ENCODE data around the gene GIMAP2.

Gene GIMAP2

GRCh38 chr7:150727381-150727780, 41.9 kb downstream of the GIMAP2 start:
- Histone ChIP-seq H3K27me3 (ENCODE audit: insufficient read depth, low read length) (no peaks in the 10 kb centered on the region), H3K4me1 (ENCODE audit: insufficient read depth, low read length, severe bottlenecking) (no peaks in the 10 kb centered on the region), H3K27ac (ENCODE audit: low read depth, low read length, poor library complexity, severe bottlenecking) (no peak overlapping the region), H4K20me1 (ENCODE audit: insufficient read depth, low read length) (no peaks in the 10 kb centered on the region), H3K4me2 (ENCODE audit: low read length) (no peak overlapping the region), H3F3A (ENCODE audit: insufficient read depth, low read length) (no peaks in the 10 kb centered on the region), H3K9me3 (ENCODE audit: low read length) (0 out of 2 replicates have a peak, but pooled peaks cover 4% of the 10 kb centered on the region), H3K36me3 (ENCODE audit: insufficient read depth, low read length) (no peaks in the 10 kb centered on the region), H3K9ac (ENCODE audit: low read length) (no peak overlapping the region), H2AFZ (ENCODE audit: low read length) (no peak overlapping the region), H3K79me2 (ENCODE audit: insufficient read depth, low read length) (no peaks in the 10 kb centered on the region), H3K4me3 (ENCODE audit: low read depth, low read length, poor library complexity, severe bottlenecking) (no peak overlapping the region), H3K9me2 (ENCODE audit: low read depth, low read length) (no peaks in the 10 kb centered on the region)
- TF ChIP-seq, protein P1, sequence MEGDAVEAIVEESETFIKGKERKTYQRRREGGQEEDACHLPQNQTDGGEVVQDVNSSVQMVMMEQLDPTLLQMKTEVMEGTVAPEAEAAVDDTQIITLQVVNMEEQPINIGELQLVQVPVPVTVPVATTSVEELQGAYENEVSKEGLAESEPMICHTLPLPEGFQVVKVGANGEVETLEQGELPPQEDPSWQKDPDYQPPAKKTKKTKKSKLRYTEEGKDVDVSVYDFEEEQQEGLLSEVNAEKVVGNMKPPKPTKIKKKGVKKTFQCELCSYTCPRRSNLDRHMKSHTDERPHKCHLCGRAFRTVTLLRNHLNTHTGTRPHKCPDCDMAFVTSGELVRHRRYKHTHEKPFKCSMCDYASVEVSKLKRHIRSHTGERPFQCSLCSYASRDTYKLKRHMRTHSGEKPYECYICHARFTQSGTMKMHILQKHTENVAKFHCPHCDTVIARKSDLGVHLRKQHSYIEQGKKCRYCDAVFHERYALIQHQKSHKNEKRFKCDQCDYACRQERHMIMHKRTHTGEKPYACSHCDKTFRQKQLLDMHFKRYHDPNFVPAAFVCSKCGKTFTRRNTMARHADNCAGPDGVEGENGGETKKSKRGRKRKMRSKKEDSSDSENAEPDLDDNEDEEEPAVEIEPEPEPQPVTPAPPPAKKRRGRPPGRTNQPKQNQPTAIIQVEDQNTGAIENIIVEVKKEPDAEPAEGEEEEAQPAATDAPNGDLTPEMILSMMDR (IDR thresholded peaks at IDR 0.05; ENCODE audit: low read length), result no peak
- TF ChIP-seq EZH2 (IDR thresholded peaks at IDR 0.05; ENCODE audit: borderline replicate concordance, low read length), result no peak

DNA sequence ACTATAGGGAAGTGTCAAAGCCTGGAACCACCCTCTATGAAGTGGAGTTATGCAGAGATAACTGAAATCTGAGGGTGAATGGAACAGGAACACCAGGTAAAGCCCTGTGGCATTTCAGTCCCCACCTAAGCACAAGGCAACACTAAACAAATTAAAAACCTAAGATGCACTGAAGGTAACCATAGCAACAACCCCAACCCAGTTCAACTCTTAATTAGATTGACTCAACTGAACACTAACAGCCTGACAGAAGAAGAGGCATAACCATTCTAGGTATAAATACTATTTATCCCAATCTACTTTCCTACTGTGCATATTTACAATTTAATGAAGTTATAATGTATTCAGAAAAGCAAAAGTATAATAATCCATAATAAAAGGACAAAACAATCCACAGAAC, 42.5 kb downstream of the GIMAP2 start:
- H3K9me2 ChIP-seq (ENCODE audit: low read depth, low read length), result no peaks in the 10 kb centered on the region
- no peaks in the 10 kb centered on the region for H3F3A ChIP-seq (ENCODE audit: insufficient read depth, low read length)
- no peaks in the 10 kb centered on the region for H4K20me1 ChIP-seq (ENCODE audit: insufficient read depth, low read length)
- no peaks in the 10 kb centered on the region for H3K4me1 ChIP-seq (ENCODE audit: insufficient read depth, low read length, severe bottlenecking)
- TF ChIP-seq, protein P1 (IDR thresholded peaks at IDR 0.05; ENCODE audit: low read length), result no peak
- TF ChIP-seq EZH2 (IDR thresholded peaks at IDR 0.05; ENCODE audit: borderline replicate concordance, low read length), result no peak
- no peaks in the 10 kb centered on the region for H3K36me3 ChIP-seq (ENCODE audit: insufficient read depth, low read length)
- no peak overlapping the region for H3K4me2 ChIP-seq (ENCODE audit: low read length)
- H3K4me3 ChIP-seq (ENCODE audit: low read depth, low read length, poor library complexity, severe bottlenecking), result no peak overlapping the region
- no peaks in the 10 kb centered on the region for H3K27me3 ChIP-seq (ENCODE audit: insufficient read depth, low read length)
- no peak overlapping the region for H2AFZ ChIP-seq (ENCODE audit: low read length)
- H3K79me2 ChIP-seq (ENCODE audit: insufficient read depth, low read length), result no peaks in the 10 kb centered on the region
- H3K9ac ChIP-seq (ENCODE audit: low read length), result no peak overlapping the region
- H3K9me3 ChIP-seq (ENCODE audit: low read length), result 0 out of 2 replicates have a peak, but pooled peaks cover 4% of the 10 kb centered on the region
- H3K27ac ChIP-seq (ENCODE audit: low read depth, low read length, poor library complexity, severe bottlenecking), result no peak overlapping the region

DNA sequence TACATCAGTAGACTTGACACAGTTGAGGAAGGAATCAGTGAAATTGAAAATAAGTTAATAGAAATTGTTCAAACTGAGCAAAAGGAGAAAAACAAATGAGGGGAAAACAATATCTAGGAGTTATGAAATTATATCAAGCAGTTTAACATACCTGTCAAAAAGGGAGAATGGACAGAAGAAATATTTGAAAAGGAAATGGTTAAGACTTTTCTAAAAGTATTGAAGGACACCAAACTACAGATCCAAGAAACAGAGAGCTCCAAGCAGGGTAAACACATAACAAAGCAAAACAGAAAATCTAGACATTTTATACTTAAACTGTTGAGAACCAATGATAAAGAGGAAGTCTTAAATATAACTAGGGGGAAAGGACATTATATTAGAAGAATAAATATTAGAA, 43.1 kb downstream of the GIMAP2 start:
- H3K27me3 ChIP-seq (ENCODE audit: insufficient read depth, low read length), result no peaks in the 10 kb centered on the region
- H3K36me3 ChIP-seq (ENCODE audit: insufficient read depth, low read length), result no peaks in the 10 kb centered on the region
- H4K20me1 ChIP-seq (ENCODE audit: insufficient read depth, low read length), result no peaks in the 10 kb centered on the region
- no peak overlapping the region for H3K27ac ChIP-seq (ENCODE audit: low read depth, low read length, poor library complexity, severe bottlenecking)
- H3K4me2 ChIP-seq (ENCODE audit: low read length), result no peak overlapping the region
- H2AFZ ChIP-seq (ENCODE audit: low read length), result no peak overlapping the region
- H3K9me3 ChIP-seq (ENCODE audit: low read length), result 0 out of 2 replicates have a peak, but pooled peaks cover 4% of the 10 kb centered on the region
- no peaks in the 10 kb centered on the region for H3F3A ChIP-seq (ENCODE audit: insufficient read depth, low read length)
- H3K4me1 ChIP-seq (ENCODE audit: insufficient read depth, low read length, severe bottlenecking), result no peaks in the 10 kb centered on the region
- TF ChIP-seq, protein P1 (IDR thresholded peaks at IDR 0.05; ENCODE audit: low read length), result no peak
- no peak for TF ChIP-seq EZH2 (IDR thresholded peaks at IDR 0.05; ENCODE audit: borderline replicate concordance, low read length)
- no peak overlapping the region for H3K4me3 ChIP-seq (ENCODE audit: low read depth, low read length, poor library complexity, severe bottlenecking)
- no peaks in the 10 kb centered on the region for H3K9me2 ChIP-seq (ENCODE audit: low read depth, low read length)
- H3K79me2 ChIP-seq (ENCODE audit: insufficient read depth, low read length), result no peaks in the 10 kb centered on the region
- no peak overlapping the region for H3K9ac ChIP-seq (ENCODE audit: low read length)

Data from OCI-LY1 (cell line).